WERI-Rb-1 (cell line): Measurements from ENCODE around the gene ITGA8.

Experiments
- DNase-seq: peaks from one replicate; pipeline ENCODE4 v3.0.0-alpha.2; 2020
- H3K27ac ChIP-seq: fragments of 250-450 bp; sonication (Bioruptor Pico); 2 replicates; pipeline ENCODE4 v1.5.1; 2020; ENCODE audit warnings: mild to moderate bottlenecking, moderate library complexity
- H3K27me3 ChIP-seq: fragments of 250-450 bp; sonication (Bioruptor Pico); 2 replicates; pipeline ENCODE4 v1.5.1; 2021; ENCODE audit warnings: mild to moderate bottlenecking, low read depth, moderate library complexity; ENCODE audit not compliant: insufficient read depth, severe bottlenecking
- H3K36me3 ChIP-seq: fragments of 250-450 bp; sonication (Bioruptor Pico); 2 replicates; pipeline ENCODE4 v1.5.1; 2020; ENCODE audit warnings: mild to moderate bottlenecking, moderate library complexity
- H3K4me3 ChIP-seq: 2 replicates; pipeline ENCODE4 v1.5.1; 2011; ENCODE audit warnings: low read depth, mild to moderate bottlenecking, control low read depth, low read length
- H3K9me3 ChIP-seq: fragments of 250-450 bp; sonication (Bioruptor Pico); 2 replicates; pipeline ENCODE4 v1.5.1; 2021; ENCODE audit warnings: mild to moderate bottlenecking, moderate library complexity; ENCODE audit not compliant: severe bottlenecking
- CTCF ChIP-seq: IDR thresholded peaks from 2 replicates; pipeline ENCODE4 v1.5.1; 2011; ENCODE audit warnings: low read depth, mild to moderate bottlenecking, control low read depth, inconsistent platforms, low read length

ITGA8 gene

GRCh38 chr10:15571575-15571974 is 148.1 kb downstream of the ITGA8 start:
- no peak overlapping the region for H3K27ac ChIP-seq
- no peak for DNase-seq
- no peak for TF ChIP-seq CTCF
- no peak overlapping the region for H3K4me3 ChIP-seq
- no peaks in the 10 kb centered on the region for H3K36me3 ChIP-seq
- H3K9me3 ChIP-seq = no peaks in the 10 kb centered on the region
- no peaks in the 10 kb centered on the region for H3K27me3 ChIP-seq

GRCh38 chr10:15570738-15571339 is 148.9 kb downstream of the ITGA8 start:
- TF ChIP-seq CTCF = no peak
- Histone ChIP-seq H3K27me3 (no peaks in the 10 kb centered on the region), H3K27ac (no peak overlapping the region), H3K9me3 (no peaks in the 10 kb centered on the region), H3K36me3 (no peaks in the 10 kb centered on the region), H3K4me3 (no peak overlapping the region)
- no peak for DNase-seq

- no peaks in the 10 kb centered on the region for H3K36me3 ChIP-seq
- TF ChIP-seq CTCF = no peak
- no peaks in the 10 kb centered on the region for H3K9me3 ChIP-seq
- DNase-seq = no peak
- no peak overlapping the region for H3K4me3 ChIP-seq
- no peak overlapping the region for H3K27ac ChIP-seq
- no peaks in the 10 kb centered on the region for H3K27me3 ChIP-seq
Observed at GRCh38 chr10:15567952-15568351, 151.8 kb downstream of the ITGA8 start.

- no peaks in the 10 kb centered on the region for H3K36me3 ChIP-seq
Observed at GRCh38 chr10:15563246-15563645, 156.5 kb downstream of the ITGA8 start.

GRCh38 chr10:15562578-15562977 is 157.1 kb downstream of the ITGA8 start:
- H3K4me3 ChIP-seq = no peak overlapping the region
- no peaks in the 10 kb centered on the region for H3K9me3 ChIP-seq
- H3K27ac ChIP-seq = no peak overlapping the region
- H3K27me3 ChIP-seq = no peaks in the 10 kb centered on the region
- no peaks in the 10 kb centered on the region for H3K36me3 ChIP-seq
- no peak for TF ChIP-seq CTCF
- DNase-seq = no peak

More at GRCh38 chr10:15563246-15563645, 156.5 kb downstream of the ITGA8 start:
- H3K9me3 ChIP-seq = no peaks in the 10 kb centered on the region
- TF ChIP-seq CTCF = no peak
- H3K27me3 ChIP-seq = no peaks in the 10 kb centered on the region
- DNase-seq = no peak
- no peak overlapping the region for H3K4me3 ChIP-seq
- no peak overlapping the region for H3K27ac ChIP-seq

GRCh38 chr10:15562116-15562515 is 157.6 kb downstream of the ITGA8 start:
- Histone ChIP-seq H3K4me3 (no peak overlapping the region), H3K9me3 (no peaks in the 10 kb centered on the region), H3K27me3 (no peaks in the 10 kb centered on the region), H3K27ac (no peak overlapping the region), H3K36me3 (no peaks in the 10 kb centered on the region)
- TF ChIP-seq CTCF = no peak
- DNase-seq = no peak
